ENCODE data around the gene STEAP2.

DNA sequence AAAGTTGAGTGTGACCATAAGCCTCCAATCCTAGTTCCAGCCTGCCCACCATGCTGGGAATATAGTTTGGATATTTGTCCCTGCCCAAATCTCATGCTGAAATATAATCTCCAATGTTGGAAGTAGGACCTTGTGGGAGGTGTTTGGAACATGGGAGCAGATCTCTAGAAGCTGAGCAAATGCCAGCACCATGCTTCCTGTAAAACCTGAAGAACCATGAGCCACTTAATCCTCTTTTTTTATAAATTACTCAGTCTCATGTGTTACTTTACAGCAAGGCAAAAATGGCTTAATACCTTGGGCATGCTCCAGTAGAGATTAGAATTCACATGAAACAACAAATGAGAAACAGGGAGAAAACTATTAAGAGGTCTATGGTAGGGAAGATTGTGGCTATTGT lies 30.1 kb upstream of the STEAP2 start:
- TF ChIP-seq YY1 (IDR thresholded peaks at IDR 0.05; ENCODE audit: insufficient read depth, insufficient read length), result no peak
- no peak for TF ChIP-seq SUZ12 (IDR thresholded peaks at IDR 0.05; ENCODE audit: extremely low read depth, insufficient read depth, insufficient read length)
